ENCODE measurements around the gene SNRNP25. TPM values are rescaled to one million over a fixed set of nuclear protein-coding genes. Genes with fewer than 3 reads are reported as not detected.

The SNRNP25 gene
- total and polyA plus RNA-seq, 2 donors: 23.3 to 33.7 TPM

- no peaks in the 10 kb centered on the region for H3K9me3 ChIP-seq (ENCODE audit: control insufficient read depth in 2 of 2, insufficient read depth in 1 of 2, low read length in 1 of 2)
- H3K27me3 ChIP-seq (ENCODE audit: control insufficient read depth in 2 of 2, insufficient read depth in 1 of 2, low read length in 1 of 2): peaks cover 0 to 3% of the 10 kb centered on the region in 2 donors
- no peak overlapping the region for H3K4me3 ChIP-seq (ENCODE audit: low read length in 2 of 2)
- 93% methylated on average over 11 of the region's 11 CpGs for WGBS
- H3K27ac ChIP-seq (ENCODE audit: low read depth in 1 of 2, low read length in 1 of 2): no peak overlapping the region
- no peak for DNase-seq (ENCODE audit: low read depth in 6 of 9, low spot score in 9 of 9)
- H3K36me3 ChIP-seq (ENCODE audit: control insufficient read depth in 2 of 2, insufficient read depth in 2 of 2, low read length in 1 of 2): peaks cover 22 to 25% of the 10 kb centered on the region in 2 donors
- no peaks in the 10 kb centered on the region for H3K4me1 ChIP-seq (ENCODE audit: control insufficient read depth in 2 of 2, insufficient read depth in 2 of 2, low read length in 2 of 2)
Observed at GRCh38 chr16:60166-60565, 6.5 kb downstream of the SNRNP25 start.

DNA sequence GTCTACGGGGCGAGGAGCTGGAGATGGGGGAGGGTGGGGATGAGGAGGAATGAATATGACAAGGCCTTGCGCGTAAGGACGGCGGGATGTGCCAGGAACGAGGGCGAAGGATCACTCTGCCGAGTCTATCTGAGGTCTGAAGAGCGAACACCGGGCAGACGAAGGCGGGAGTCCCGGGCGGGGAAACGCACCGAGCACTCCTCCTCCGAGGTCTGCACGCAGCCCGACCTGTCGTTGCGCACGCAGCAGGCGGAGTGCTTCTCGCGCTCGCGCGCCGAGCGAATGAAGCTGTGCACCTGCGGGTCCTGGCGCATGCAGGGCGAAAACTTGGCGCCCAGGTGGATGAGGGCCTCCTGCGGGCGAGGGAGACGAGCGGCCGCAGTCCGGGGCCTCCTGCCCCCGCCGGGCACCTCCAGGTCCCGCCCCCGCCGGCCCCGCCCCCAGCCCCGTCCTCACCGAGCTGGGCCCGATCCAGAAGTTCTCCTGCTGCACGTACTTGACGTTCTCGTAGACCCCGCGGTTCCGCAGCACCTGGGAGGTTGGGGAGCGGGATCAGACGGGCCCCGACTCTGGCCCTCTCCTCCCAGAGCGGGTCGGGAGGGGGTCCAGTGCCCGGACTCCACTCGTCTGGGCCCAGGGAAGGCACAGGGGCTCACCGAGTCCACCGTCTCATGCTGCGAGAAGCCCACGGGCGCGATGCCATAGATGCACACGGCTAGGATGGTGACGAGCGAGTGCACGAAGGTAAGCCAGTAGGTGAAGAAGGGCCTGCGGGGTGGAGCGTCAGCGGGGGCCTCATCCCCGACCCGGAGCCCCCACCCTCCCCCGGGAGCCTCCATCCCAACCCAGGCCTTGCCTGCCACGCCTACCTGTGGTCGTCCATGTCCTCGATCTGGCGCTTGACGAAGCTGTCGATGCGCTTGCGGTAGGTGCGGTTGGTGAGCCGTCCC lies 7.6 kb downstream of the SNRNP25 start:
- Histone ChIP-seq H3K4me1 (ENCODE audit: control insufficient read depth in 2 of 2, insufficient read depth in 2 of 2, low read length in 2 of 2) (no peaks in the 10 kb centered on the region), H3K36me3 (ENCODE audit: control insufficient read depth in 2 of 2, insufficient read depth in 2 of 2, low read length in 1 of 2) (peaks cover 12 to 17% of the 10 kb centered on the region in 2 donors), H3K9me3 (ENCODE audit: control insufficient read depth in 2 of 2, insufficient read depth in 1 of 2, low read length in 1 of 2) (no peaks in the 10 kb centered on the region), H3K27me3 (ENCODE audit: control insufficient read depth in 2 of 2, insufficient read depth in 1 of 2, low read length in 1 of 2) (peaks cover 0 to 8% of the 10 kb centered on the region in 2 donors), H3K27ac (ENCODE audit: low read depth in 1 of 2, low read length in 1 of 2) (no peak overlapping the region), H3K4me3 (ENCODE audit: low read length in 2 of 2) (no peak overlapping the region)
- WGBS: 95% methylated on average over 89 of the region's 89 CpGs
- DNase-seq (ENCODE audit: low read depth in 6 of 9, low spot score in 9 of 9): no peak

DNA sequence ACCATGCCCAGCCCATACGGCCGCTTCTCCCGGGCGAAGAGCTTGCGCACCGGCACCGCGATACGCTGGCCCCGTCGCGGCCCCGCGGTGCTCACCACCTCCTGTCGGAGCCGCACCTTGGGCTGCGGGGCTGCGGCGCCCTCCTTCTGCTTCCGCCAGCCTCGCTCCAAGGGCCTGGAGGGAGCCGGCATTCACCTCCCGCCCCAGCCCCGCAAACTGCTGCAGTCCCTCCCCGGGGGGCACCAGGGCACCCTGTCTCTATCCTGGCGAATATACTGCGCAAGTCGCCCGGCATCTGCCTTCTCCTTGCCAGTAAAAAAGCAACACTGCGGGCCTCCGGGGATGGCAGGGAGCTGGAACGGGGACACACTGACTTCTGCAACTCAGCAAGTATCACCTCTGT lies 8.3 kb downstream of the SNRNP25 start:
- Histone ChIP-seq H3K4me3 (ENCODE audit: low read length in 2 of 2) (no peak overlapping the region), H3K27ac (ENCODE audit: low read depth in 1 of 2, low read length in 1 of 2) (no peak overlapping the region), H3K27me3 (ENCODE audit: control insufficient read depth in 2 of 2, insufficient read depth in 1 of 2, low read length in 1 of 2) (peaks cover 2 to 14% of the 10 kb centered on the region in 2 donors), H3K4me1 (ENCODE audit: control insufficient read depth in 2 of 2, insufficient read depth in 2 of 2, low read length in 2 of 2) (no peaks in the 10 kb centered on the region), H3K36me3 (ENCODE audit: control insufficient read depth in 2 of 2, insufficient read depth in 2 of 2, low read length in 1 of 2) (peaks cover 7 to 11% of the 10 kb centered on the region in 2 donors), H3K9me3 (ENCODE audit: control insufficient read depth in 2 of 2, insufficient read depth in 1 of 2, low read length in 1 of 2) (no peaks in the 10 kb centered on the region)
- DNase-seq (ENCODE audit: low read depth in 6 of 9, low spot score in 9 of 9): no peak
- WGBS: 98% methylated on average over 32 of the region's 32 CpGs

DNA sequence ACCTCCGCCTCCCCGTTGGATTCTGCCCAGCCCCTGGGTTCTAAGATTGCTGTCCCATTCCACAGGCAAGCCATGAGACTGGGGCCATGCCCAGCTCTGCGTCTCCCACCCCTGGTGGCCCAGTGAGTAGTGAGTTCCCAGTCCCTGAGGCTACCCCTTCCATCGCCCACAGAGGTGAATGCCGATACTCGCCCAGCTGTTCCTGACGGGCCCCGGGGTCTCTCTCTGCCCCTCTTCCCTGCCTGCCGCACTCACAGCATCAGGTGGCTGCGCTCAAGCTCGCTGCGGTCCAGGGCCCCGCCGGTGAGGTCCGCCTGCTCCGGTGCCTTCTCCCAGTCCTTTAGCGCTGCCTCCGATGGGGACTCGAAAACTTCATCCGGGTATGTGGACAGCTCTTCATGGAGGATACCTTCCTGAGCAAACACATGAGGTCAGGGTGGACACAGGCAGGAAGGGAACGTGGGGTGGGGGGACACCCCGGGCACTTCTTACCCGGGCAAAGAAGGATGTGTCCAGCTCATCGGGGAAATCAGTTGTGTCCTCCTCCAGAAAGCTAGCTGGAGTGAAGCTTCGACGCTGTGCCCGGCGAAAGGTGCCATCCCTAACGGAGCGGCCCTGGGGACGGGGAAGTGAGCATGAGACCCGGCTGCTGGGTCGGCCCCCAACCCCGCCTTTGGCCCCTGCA lies 8.8 kb downstream of the SNRNP25 start:
- H3K4me1 ChIP-seq (ENCODE audit: control insufficient read depth in 2 of 2, insufficient read depth in 2 of 2, low read length in 2 of 2): no peaks in the 10 kb centered on the region
- 97% methylated on average over 34 of the region's 34 CpGs for WGBS
- no peak for DNase-seq (ENCODE audit: low read depth in 6 of 9, low spot score in 9 of 9)

GRCh38 chr16:62968-63391 lies 9.4 kb downstream of the SNRNP25 start:
- DNase-seq (ENCODE audit: low read depth in 6 of 9, low spot score in 9 of 9): no peak
- no peaks in the 10 kb centered on the region for H3K9me3 ChIP-seq (ENCODE audit: control insufficient read depth in 2 of 2, insufficient read depth in 1 of 2, low read length in 1 of 2)
- no peaks in the 10 kb centered on the region for H3K4me1 ChIP-seq (ENCODE audit: control insufficient read depth in 2 of 2, insufficient read depth in 2 of 2, low read length in 2 of 2)
- peaks cover 2 to 23% of the 10 kb centered on the region in 2 donors for H3K27me3 ChIP-seq (ENCODE audit: control insufficient read depth in 2 of 2, insufficient read depth in 1 of 2, low read length in 1 of 2)
- H3K4me3 ChIP-seq (ENCODE audit: low read length in 2 of 2): no peak overlapping the region
- no peak overlapping the region for H3K27ac ChIP-seq (ENCODE audit: low read depth in 1 of 2, low read length in 1 of 2)
- WGBS: 97% methylated on average over 21 of the region's 21 CpGs
- H3K36me3 ChIP-seq (ENCODE audit: control insufficient read depth in 2 of 2, insufficient read depth in 2 of 2, low read length in 1 of 2): peaks cover 0 to 4% of the 10 kb centered on the region in 2 donors

More for the DNA sequence above, 8.8 kb downstream of the SNRNP25 start:
- Histone ChIP-seq H3K27ac (ENCODE audit: low read depth in 1 of 2, low read length in 1 of 2) (no peak overlapping the region), H3K36me3 (ENCODE audit: control insufficient read depth in 2 of 2, insufficient read depth in 2 of 2, low read length in 1 of 2) (peaks cover 2 to 5% of the 10 kb centered on the region in 2 donors), H3K4me3 (ENCODE audit: low read length in 2 of 2) (no peak overlapping the region), H3K9me3 (ENCODE audit: control insufficient read depth in 2 of 2, insufficient read depth in 1 of 2, low read length in 1 of 2) (no peaks in the 10 kb centered on the region), H3K27me3 (ENCODE audit: control insufficient read depth in 2 of 2, insufficient read depth in 1 of 2, low read length in 1 of 2) (peaks cover 2 to 20% of the 10 kb centered on the region in 2 donors)

GRCh38 chr16:63466-63865 lies 9.8 kb downstream of the SNRNP25 start:
- H3K27ac ChIP-seq (ENCODE audit: low read depth in 1 of 2, low read length in 1 of 2): no peak overlapping the region
- DNase-seq (ENCODE audit: low read depth in 6 of 9, low spot score in 9 of 9): no peak
- H3K4me1 ChIP-seq (ENCODE audit: control insufficient read depth in 2 of 2, insufficient read depth in 2 of 2, low read length in 2 of 2): no peaks in the 10 kb centered on the region
- no peak overlapping the region for H3K4me3 ChIP-seq (ENCODE audit: low read length in 2 of 2)
- H3K27me3 ChIP-seq (ENCODE audit: control insufficient read depth in 2 of 2, insufficient read depth in 1 of 2, low read length in 1 of 2): peaks cover 2 to 28% of the 10 kb centered on the region in 2 donors
- 96% methylated on average over 16 of the region's 16 CpGs for WGBS
- peaks cover 0 to 4% of the 10 kb centered on the region in 2 donors for H3K36me3 ChIP-seq (ENCODE audit: control insufficient read depth in 2 of 2, insufficient read depth in 2 of 2, low read length in 1 of 2)
- no peaks in the 10 kb centered on the region for H3K9me3 ChIP-seq (ENCODE audit: control insufficient read depth in 2 of 2, insufficient read depth in 1 of 2, low read length in 1 of 2)

DNA sequence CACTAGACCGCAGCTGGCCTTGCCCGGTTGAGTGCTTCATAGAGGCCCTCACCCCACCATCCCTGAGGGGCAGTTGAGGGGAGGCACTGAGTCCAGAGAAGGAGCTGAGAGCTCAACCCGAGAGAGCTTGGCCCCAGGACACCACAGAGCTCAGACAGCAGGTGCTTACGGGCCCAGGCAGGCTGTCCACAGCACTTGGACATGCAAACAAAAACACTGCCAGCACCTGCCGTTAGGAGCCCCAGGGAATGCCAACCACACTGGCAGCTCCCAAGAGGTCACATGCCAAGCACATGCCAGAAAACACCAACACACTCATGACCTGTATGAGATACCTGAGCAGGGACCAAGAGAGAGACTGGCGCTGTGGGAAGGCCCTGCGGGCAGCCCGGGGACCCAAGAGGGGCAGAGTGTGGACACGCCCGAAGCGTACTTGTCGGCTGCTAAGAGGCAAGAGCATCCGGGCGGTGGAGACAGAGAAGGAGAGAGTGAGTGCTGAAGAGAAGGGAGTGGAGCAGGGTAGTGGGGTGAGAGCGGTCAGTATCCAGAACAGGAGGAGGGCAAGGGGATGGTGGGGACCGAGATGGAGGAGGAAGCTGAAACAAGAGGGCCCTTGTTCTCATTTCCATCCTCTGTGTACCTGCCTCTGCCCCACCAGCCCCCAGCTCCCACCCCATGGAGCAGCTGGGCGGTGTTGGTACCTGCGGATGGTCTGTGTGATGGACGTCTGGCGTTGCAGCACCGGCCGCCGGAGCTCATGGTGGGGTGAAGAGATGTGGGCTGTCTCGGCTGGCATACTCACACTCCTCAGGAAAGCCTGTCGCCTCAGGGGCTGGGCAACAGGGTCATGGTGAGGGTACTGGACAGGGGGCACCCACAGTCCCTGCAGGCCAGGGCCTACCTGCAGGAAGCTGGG lies 10.6 kb downstream of the SNRNP25 start:
- Histone ChIP-seq H3K4me3 (ENCODE audit: low read length in 2 of 2) (no peak overlapping the region), H3K36me3 (ENCODE audit: control insufficient read depth in 2 of 2, insufficient read depth in 2 of 2, low read length in 1 of 2) (no peaks in the 10 kb centered on the region), H3K4me1 (ENCODE audit: control insufficient read depth in 2 of 2, insufficient read depth in 2 of 2, low read length in 2 of 2) (no peaks in the 10 kb centered on the region), H3K27me3 (ENCODE audit: control insufficient read depth in 2 of 2, insufficient read depth in 1 of 2, low read length in 1 of 2) (peaks cover 2 to 36% of the 10 kb centered on the region in 2 donors), H3K9me3 (ENCODE audit: control insufficient read depth in 2 of 2, insufficient read depth in 1 of 2, low read length in 1 of 2) (no peaks in the 10 kb centered on the region), H3K27ac (ENCODE audit: low read depth in 1 of 2, low read length in 1 of 2) (no peak overlapping the region)
- DNase-seq (ENCODE audit: low read depth in 6 of 9, low spot score in 9 of 9): no peak
- 97% methylated on average over 25 of the region's 25 CpGs for whole genome bisulfite sequencing

DNA sequence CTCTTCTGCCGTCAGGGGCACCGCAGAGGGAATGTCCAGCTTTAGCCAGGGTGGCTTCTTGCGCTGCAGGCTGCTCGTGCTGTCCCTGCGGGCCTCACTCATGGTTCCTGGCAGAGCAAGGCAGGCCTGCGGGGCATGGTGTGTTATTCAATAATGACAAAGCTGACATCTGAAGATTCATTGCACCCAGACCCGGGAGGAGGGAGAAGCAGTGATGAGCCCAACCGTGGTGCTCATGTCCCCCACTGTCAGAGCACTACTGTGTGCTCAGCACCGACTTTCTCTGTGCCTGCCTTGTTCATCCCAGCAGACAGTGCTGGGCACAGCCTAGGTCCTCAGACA lies 11.3 kb downstream of the SNRNP25 start:
- H3K27me3 ChIP-seq (ENCODE audit: control insufficient read depth in 2 of 2, insufficient read depth in 1 of 2, low read length in 1 of 2): peaks cover 4 to 42% of the 10 kb centered on the region in 2 donors
- H3K9me3 ChIP-seq (ENCODE audit: control insufficient read depth in 2 of 2, insufficient read depth in 1 of 2, low read length in 1 of 2): no peaks in the 10 kb centered on the region
- H3K36me3 ChIP-seq (ENCODE audit: control insufficient read depth in 2 of 2, insufficient read depth in 2 of 2, low read length in 1 of 2): no peaks in the 10 kb centered on the region
- no peak overlapping the region for H3K4me3 ChIP-seq (ENCODE audit: low read length in 2 of 2)
- no peak for DNase-seq (ENCODE audit: low read depth in 6 of 9, low spot score in 9 of 9)
- H3K27ac ChIP-seq (ENCODE audit: low read depth in 1 of 2, low read length in 1 of 2): no peak overlapping the region
- 96% methylated on average over 9 of the region's 9 CpGs for WGBS
- H3K4me1 ChIP-seq (ENCODE audit: control insufficient read depth in 2 of 2, insufficient read depth in 2 of 2, low read length in 2 of 2): no peaks in the 10 kb centered on the region

Data from thymus (tissue), 11 donors.